Neural crest cell (in vitro differentiated cells): Measurements from ENCODE around the gene FSD1L. TPM values are rescaled to one million over a fixed set of nuclear protein-coding genes. Genes with fewer than 3 reads are reported as not detected.

Experiments used
- DNase-seq: peaks from one replicate; pipeline ENCODE4 v3.0.0; 2021; ENCODE audit warnings: low read depth, mixed read lengths, low spot score
- H3K27ac Mint-ChIP-seq: one replicate; pipeline ENCODE4 v1.8.0; 2021; ENCODE audit warnings: mild to moderate bottlenecking, mixed read lengths; ENCODE audit not compliant: unreplicated experiment
- H3K27me3 Mint-ChIP-seq: 2 replicates; pipeline ENCODE4 v1.8.0; 2021; ENCODE audit warnings: low read depth, mild to moderate bottlenecking, mixed read lengths
- H3K36me3 Mint-ChIP-seq: 2 replicates; pipeline ENCODE4 v1.8.0; 2021; ENCODE audit warnings: low read depth, mild to moderate bottlenecking, mixed read lengths
- H3K4me1 Mint-ChIP-seq: 2 replicates; pipeline ENCODE4 v1.8.0; 2021; ENCODE audit warnings: mixed read lengths
- H3K4me3 Mint-ChIP-seq: one replicate; pipeline ENCODE4 v1.8.0; 2021; ENCODE audit warnings: mild to moderate bottlenecking, mixed read lengths
- H3K9me3 Mint-ChIP-seq: 2 replicates; pipeline ENCODE4 v1.8.0; 2021; ENCODE audit warnings: mixed read lengths
- total RNA-seq: library from RNA; stranded (reverse); gene quantifications from 2 replicates; pipeline ENCODE4 v1.2.1, GENCODE V29; 2021
- TF ChIP-seq, protein P1 (sequence below): fragments of 200-600 bp; sonication (generic); conservative IDR thresholded peaks from 2 replicates; pipeline ENCODE4 v1.5.0; 2021; ENCODE audit warnings: antibody characterized with exemption, mild to moderate bottlenecking

The FSD1L gene
- total RNA-seq, 1 donor from 2014 or later, result 17.0 TPM

GRCh38 chr9:105418588-105419500, 29.0 kb upstream of the FSD1L start:
- H3K27me3 Mint-ChIP-seq, result no peaks in the 10 kb centered on the region
- TF ChIP-seq, protein P1, sequence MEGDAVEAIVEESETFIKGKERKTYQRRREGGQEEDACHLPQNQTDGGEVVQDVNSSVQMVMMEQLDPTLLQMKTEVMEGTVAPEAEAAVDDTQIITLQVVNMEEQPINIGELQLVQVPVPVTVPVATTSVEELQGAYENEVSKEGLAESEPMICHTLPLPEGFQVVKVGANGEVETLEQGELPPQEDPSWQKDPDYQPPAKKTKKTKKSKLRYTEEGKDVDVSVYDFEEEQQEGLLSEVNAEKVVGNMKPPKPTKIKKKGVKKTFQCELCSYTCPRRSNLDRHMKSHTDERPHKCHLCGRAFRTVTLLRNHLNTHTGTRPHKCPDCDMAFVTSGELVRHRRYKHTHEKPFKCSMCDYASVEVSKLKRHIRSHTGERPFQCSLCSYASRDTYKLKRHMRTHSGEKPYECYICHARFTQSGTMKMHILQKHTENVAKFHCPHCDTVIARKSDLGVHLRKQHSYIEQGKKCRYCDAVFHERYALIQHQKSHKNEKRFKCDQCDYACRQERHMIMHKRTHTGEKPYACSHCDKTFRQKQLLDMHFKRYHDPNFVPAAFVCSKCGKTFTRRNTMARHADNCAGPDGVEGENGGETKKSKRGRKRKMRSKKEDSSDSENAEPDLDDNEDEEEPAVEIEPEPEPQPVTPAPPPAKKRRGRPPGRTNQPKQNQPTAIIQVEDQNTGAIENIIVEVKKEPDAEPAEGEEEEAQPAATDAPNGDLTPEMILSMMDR, result no peak
- H3K4me1 Mint-ChIP-seq, result peaks cover 15% of the 10 kb centered on the region
- H3K27ac Mint-ChIP-seq, result no peak overlapping the region
- H3K9me3 Mint-ChIP-seq, result no peaks in the 10 kb centered on the region
- H3K36me3 Mint-ChIP-seq, result no peaks in the 10 kb centered on the region
- H3K4me3 Mint-ChIP-seq, result no peak overlapping the region
- no peak for DNase-seq

DNA sequence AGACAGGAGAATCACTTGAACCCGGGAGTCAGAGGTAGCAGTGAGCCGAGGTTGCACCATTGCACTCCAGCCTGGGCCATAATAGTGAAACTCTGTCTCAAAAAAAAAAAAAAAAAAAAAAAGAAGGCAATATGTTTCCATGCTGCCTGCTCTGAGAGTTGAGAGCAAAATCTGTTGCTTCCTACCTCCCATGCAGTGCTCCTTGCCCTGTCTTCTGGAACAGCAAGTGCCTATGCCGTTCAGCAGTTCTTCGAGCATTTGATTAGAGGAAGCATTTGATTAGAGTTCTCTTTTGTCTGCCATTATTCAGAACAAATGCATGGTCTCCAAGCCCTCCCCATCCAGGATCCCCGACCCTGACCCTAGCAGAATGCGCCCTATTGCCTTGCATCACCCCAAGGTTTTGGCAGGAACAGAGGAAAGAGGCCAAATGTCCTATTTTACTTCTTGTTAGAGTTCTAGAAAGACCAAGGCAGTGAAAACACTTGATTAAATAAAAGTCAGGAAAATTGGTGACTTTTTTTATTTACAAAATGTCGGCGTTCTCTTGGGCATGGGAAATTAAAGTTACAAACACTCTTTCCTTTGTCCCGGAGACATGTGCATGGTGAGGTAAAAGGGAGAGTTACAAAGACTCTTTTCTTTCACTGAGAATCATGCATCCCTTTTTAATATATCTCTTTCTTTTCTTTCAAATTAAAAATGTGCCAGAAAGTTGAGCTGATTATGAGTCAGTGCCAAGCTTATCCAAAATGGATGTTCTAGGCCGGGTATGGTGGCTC, 27.8 kb upstream of the FSD1L start:
- Mint-ChIP-seq H3K9me3 (no peaks in the 10 kb centered on the region), H3K27me3 (no peaks in the 10 kb centered on the region), H3K36me3 (no peaks in the 10 kb centered on the region), H3K4me1 (peaks cover 11% of the 10 kb centered on the region), H3K27ac (no peak overlapping the region), H3K4me3 (no peak overlapping the region)
- TF ChIP-seq, protein P1, result no peak
- DNase-seq, result no peak

GRCh38 chr9:105421154-105421553, 26.7 kb upstream of the FSD1L start:
- Mint-ChIP-seq H3K4me3 (no peak overlapping the region), H3K4me1 (peaks cover 6% of the 10 kb centered on the region), H3K36me3 (no peaks in the 10 kb centered on the region), H3K9me3 (no peaks in the 10 kb centered on the region), H3K27me3 (no peaks in the 10 kb centered on the region), H3K27ac (no peak overlapping the region)
- TF ChIP-seq, protein P1, result no peak
- DNase-seq, result no peak

GRCh38 chr9:105421864-105422263, 26.0 kb upstream of the FSD1L start:
- no peaks in the 10 kb centered on the region for H3K36me3 Mint-ChIP-seq
- H3K9me3 Mint-ChIP-seq, result no peaks in the 10 kb centered on the region
- H3K4me1 Mint-ChIP-seq, result peaks cover 6% of the 10 kb centered on the region
- TF ChIP-seq, protein P1, result no peak
- H3K27me3 Mint-ChIP-seq, result no peaks in the 10 kb centered on the region
- no peak for DNase-seq
- no peak overlapping the region for H3K4me3 Mint-ChIP-seq
- H3K27ac Mint-ChIP-seq, result no peak overlapping the region

- Mint-ChIP-seq H3K4me3 (no peak overlapping the region), H3K36me3 (no peaks in the 10 kb centered on the region), H3K9me3 (no peaks in the 10 kb centered on the region), H3K4me1 (no peaks in the 10 kb centered on the region), H3K27me3 (no peaks in the 10 kb centered on the region), H3K27ac (no peak overlapping the region)
- DNase-seq, result no peak
- TF ChIP-seq, protein P1, result peak; percentile 62
These were observed 21.9 kb upstream of the FSD1L start for GRCh38 chr9:105425816-105426433.
